Astrocyte (in vitro differentiated cells and primary cell): Measurements from ENCODE around the gene SDHAF1. TPM values are rescaled to one million over a fixed set of nuclear protein-coding genes. Genes with fewer than 3 reads are reported as not detected.
A peak's percentile ranks its signal among the peaks of the same experiment; 100 is the strongest.

ENCODE experiments used
- DNase-seq: peaks from one replicate; pipeline ENCODE4 v3.0.0-alpha.2; 2010; ENCODE audit warnings: low read depth
- FAIRE-seq: peaks from 2 replicates; lab custom pipeline; 2011; peaks lifted over from hg19 to GRCh38; lab: Jason Lieb, UNC
- H2AFZ ChIP-seq: 2 replicates; pipeline ENCODE4 v1.6.0; 2012; ENCODE audit warnings: low read depth, low read length, inconsistent platforms
- H3K27ac ChIP-seq: 2 replicates; pipeline ENCODE4 v1.5.1; 2011; ENCODE audit warnings: low read depth, low read length, inconsistent platforms
- H3K27me3 ChIP-seq: 2 replicates; pipeline ENCODE4 v1.6.0; 2011; ENCODE audit warnings: low read length, inconsistent platforms; ENCODE audit not compliant: insufficient read depth
- H3K36me3 ChIP-seq: 2 replicates; pipeline ENCODE4 v1.5.1; 2011; ENCODE audit warnings: low read length, inconsistent platforms; ENCODE audit not compliant: insufficient read depth
- H3K4me1 ChIP-seq: 2 replicates; pipeline ENCODE4 v1.5.1; 2011; ENCODE audit warnings: low read length, inconsistent platforms; ENCODE audit not compliant: insufficient read depth
- H3K4me2 ChIP-seq: 2 replicates; pipeline ENCODE4 v1.6.0; 2012; ENCODE audit warnings: low read length, inconsistent platforms
- H3K4me3 ChIP-seq: 2 replicates; pipeline ENCODE4 v1.5.1; 2011; ENCODE audit warnings: low read depth, mild to moderate bottlenecking, low read length, inconsistent platforms; ENCODE audit not compliant: insufficient read depth
- H3K79me2 ChIP-seq: 2 replicates; pipeline ENCODE4 v1.6.0; 2012; ENCODE audit warnings: mild to moderate bottlenecking, low read length, inconsistent platforms; ENCODE audit not compliant: insufficient read depth
- H3K9ac ChIP-seq: 2 replicates; pipeline ENCODE4 v1.6.0; 2012; ENCODE audit warnings: mild to moderate bottlenecking, low read length, inconsistent platforms
- H3K9me3 ChIP-seq: 2 replicates; pipeline ENCODE4 v1.5.1; 2012; ENCODE audit warnings: low read depth, mild to moderate bottlenecking, low read length, inconsistent platforms; ENCODE audit not compliant: insufficient read depth
- H4K20me1 ChIP-seq: 2 replicates; pipeline ENCODE4 v1.6.0; 2012; ENCODE audit warnings: low read length, inconsistent platforms; ENCODE audit not compliant: insufficient read depth
- H3K27ac Mint-ChIP-seq: one replicate; pipeline ENCODE4 v1.8.0; 2021; ENCODE audit warnings: mild to moderate bottlenecking, mixed read lengths; ENCODE audit not compliant: unreplicated experiment
- H3K27me3 Mint-ChIP-seq: one replicate; pipeline ENCODE4 v1.8.0; 2021; ENCODE audit warnings: low read depth, mixed read lengths; ENCODE audit not compliant: unreplicated experiment
- H3K36me3 Mint-ChIP-seq: one replicate; pipeline ENCODE4 v1.8.0; 2021; ENCODE audit warnings: low read depth, mixed read lengths; ENCODE audit not compliant: unreplicated experiment
- H3K4me1 Mint-ChIP-seq: one replicate; pipeline ENCODE4 v1.8.0; 2021; ENCODE audit warnings: low read depth, mixed read lengths; ENCODE audit not compliant: unreplicated experiment
- H3K4me3 Mint-ChIP-seq: one replicate; pipeline ENCODE4 v1.8.0; 2021; ENCODE audit warnings: mild to moderate bottlenecking, moderate library complexity, mixed read lengths; ENCODE audit not compliant: unreplicated experiment
- H3K9me3 Mint-ChIP-seq: one replicate; pipeline ENCODE4 v1.8.0; 2021; ENCODE audit warnings: mild to moderate bottlenecking, mixed read lengths; ENCODE audit not compliant: unreplicated experiment
- EZH2 ChIP-seq: IDR thresholded peaks from 2 replicates; pipeline ENCODE4 v1.6.1; 2012; ENCODE audit warnings: mild to moderate bottlenecking, low read length, inconsistent platforms; ENCODE audit not compliant: insufficient read depth
- total RNA-seq: library from RNA; stranded (reverse); gene quantifications from 2 replicates; pipeline ENCODE4 v1.2.1, GENCODE V29; 2021
- TF ChIP-seq, protein P1 (sequence below): IDR thresholded peaks from 2 replicates; pipeline ENCODE4 v1.5.1; 2011; ENCODE audit warnings: low read depth, mild to moderate bottlenecking, inconsistent platforms, low read length, moderate library complexity; ENCODE audit not compliant: insufficient read depth

Gene SDHAF1
- total RNA-seq, 1 donor from 2014 or later: 8.8 TPM

DNA sequence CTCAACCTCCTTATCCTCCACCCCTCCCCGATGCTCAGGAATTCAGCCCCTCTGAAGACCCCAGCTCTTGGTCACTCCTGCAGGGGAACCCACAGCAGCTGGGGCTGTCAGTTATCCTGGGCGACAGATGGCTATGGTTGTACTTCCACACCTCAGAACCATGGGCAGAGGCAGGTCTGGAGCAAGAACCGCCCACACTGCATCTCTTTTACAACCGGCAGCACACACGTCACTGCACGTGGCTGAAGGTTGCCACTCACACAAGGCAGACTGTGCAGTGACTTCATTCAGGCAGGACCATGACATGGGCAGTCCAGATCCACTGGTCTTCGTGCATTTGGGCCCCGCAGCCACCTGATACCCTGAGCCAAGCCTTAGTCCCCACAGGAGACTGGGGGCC, 21.5 kb upstream of the SDHAF1 start:
- no peak overlapping the region for H3K27ac Mint-ChIP-seq
- Histone ChIP-seq H3K36me3 (no peaks in the 10 kb centered on the region), H3K9ac (no peak overlapping the region), H4K20me1 (no peaks in the 10 kb centered on the region), H2AFZ (no peak overlapping the region), H3K9me3 (no peaks in the 10 kb centered on the region), H3K4me2 (no peak overlapping the region), H3K27me3 (no peaks in the 10 kb centered on the region), H3K4me3 (no peak overlapping the region), H3K4me1 (no peaks in the 10 kb centered on the region), H3K79me2 (no peaks in the 10 kb centered on the region), H3K27ac (no peak overlapping the region)
- no peaks in the 10 kb centered on the region for H3K9me3 Mint-ChIP-seq
- peaks cover 51% of the 10 kb centered on the region for H3K27me3 Mint-ChIP-seq
- no peak overlapping the region for H3K4me3 Mint-ChIP-seq
- FAIRE-seq (no peak), DNase-seq (no peak)
- H3K4me1 Mint-ChIP-seq: no peaks in the 10 kb centered on the region
- no peak for TF ChIP-seq EZH2
- TF ChIP-seq, protein P1, sequence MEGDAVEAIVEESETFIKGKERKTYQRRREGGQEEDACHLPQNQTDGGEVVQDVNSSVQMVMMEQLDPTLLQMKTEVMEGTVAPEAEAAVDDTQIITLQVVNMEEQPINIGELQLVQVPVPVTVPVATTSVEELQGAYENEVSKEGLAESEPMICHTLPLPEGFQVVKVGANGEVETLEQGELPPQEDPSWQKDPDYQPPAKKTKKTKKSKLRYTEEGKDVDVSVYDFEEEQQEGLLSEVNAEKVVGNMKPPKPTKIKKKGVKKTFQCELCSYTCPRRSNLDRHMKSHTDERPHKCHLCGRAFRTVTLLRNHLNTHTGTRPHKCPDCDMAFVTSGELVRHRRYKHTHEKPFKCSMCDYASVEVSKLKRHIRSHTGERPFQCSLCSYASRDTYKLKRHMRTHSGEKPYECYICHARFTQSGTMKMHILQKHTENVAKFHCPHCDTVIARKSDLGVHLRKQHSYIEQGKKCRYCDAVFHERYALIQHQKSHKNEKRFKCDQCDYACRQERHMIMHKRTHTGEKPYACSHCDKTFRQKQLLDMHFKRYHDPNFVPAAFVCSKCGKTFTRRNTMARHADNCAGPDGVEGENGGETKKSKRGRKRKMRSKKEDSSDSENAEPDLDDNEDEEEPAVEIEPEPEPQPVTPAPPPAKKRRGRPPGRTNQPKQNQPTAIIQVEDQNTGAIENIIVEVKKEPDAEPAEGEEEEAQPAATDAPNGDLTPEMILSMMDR: no peak
- H3K36me3 Mint-ChIP-seq: no peaks in the 10 kb centered on the region

- Histone ChIP-seq H3K4me1 (no peaks in the 10 kb centered on the region), H3K9me3 (no peaks in the 10 kb centered on the region), H3K79me2 (no peaks in the 10 kb centered on the region), H3K4me3 (no peak overlapping the region), H3K4me2 (no peak overlapping the region), H3K27me3 (peaks cover 1% of the 10 kb centered on the region), H3K36me3 (no peaks in the 10 kb centered on the region), H3K9ac (no peak overlapping the region), H2AFZ (no peak overlapping the region), H4K20me1 (no peaks in the 10 kb centered on the region), H3K27ac (no peak overlapping the region)
- no peaks in the 10 kb centered on the region for H3K4me1 Mint-ChIP-seq
- no peak overlapping the region for H3K4me3 Mint-ChIP-seq
- no peak for FAIRE-seq
- peak; percentile 16 for DNase-seq
- TF ChIP-seq, protein P1: no peak
- no peak for TF ChIP-seq EZH2
- no peak overlapping the region for H3K27ac Mint-ChIP-seq
- peaks cover 55% of the 10 kb centered on the region for H3K27me3 Mint-ChIP-seq
- no peaks in the 10 kb centered on the region for H3K36me3 Mint-ChIP-seq
- no peaks in the 10 kb centered on the region for H3K9me3 Mint-ChIP-seq
These were observed 19.3 kb upstream of the SDHAF1 start for GRCh38 chr19:35975608-35976214.

- H3K4me2 ChIP-seq: no peak overlapping the region
- Mint-ChIP-seq H3K36me3 (no peaks in the 10 kb centered on the region), H3K4me3 (no peak overlapping the region), H3K27me3 (peaks cover 64% of the 10 kb centered on the region), H3K4me1 (no peaks in the 10 kb centered on the region), H3K27ac (no peak overlapping the region), H3K9me3 (no peaks in the 10 kb centered on the region)
- TF ChIP-seq, protein P1: no peak
- TF ChIP-seq EZH2: no peak
- no peak overlapping the region for H3K27ac ChIP-seq
- no peaks in the 10 kb centered on the region for H3K79me2 ChIP-seq
- no peaks in the 10 kb centered on the region for H3K9me3 ChIP-seq
- H3K4me3 ChIP-seq: no peak overlapping the region
- no peaks in the 10 kb centered on the region for H3K36me3 ChIP-seq
- DNase-seq: no peak
- H3K9ac ChIP-seq: no peak overlapping the region
- no peak for FAIRE-seq
- H4K20me1 ChIP-seq: no peaks in the 10 kb centered on the region
- H3K4me1 ChIP-seq: no peaks in the 10 kb centered on the region
- peaks cover 3% of the 10 kb centered on the region for H3K27me3 ChIP-seq
- no peak overlapping the region for H2AFZ ChIP-seq
These were observed 17.4 kb upstream of the SDHAF1 start for GRCh38 chr19:35977446-35978222.
